NCI-H510A (cell line): Measurements from ENCODE around the gene DDX41.
"Not testable (repeated sequence)": the region's sequence is repeated elsewhere in the genome, so short reads cannot be mapped to it uniquely, and the experiment has no call there.

ENCODE experiments used
- DNase-seq: peaks from one replicate; lab custom pipeline; 2025; lab: John Stamatoyannopoulos, UW

DDX41 gene

DNA sequence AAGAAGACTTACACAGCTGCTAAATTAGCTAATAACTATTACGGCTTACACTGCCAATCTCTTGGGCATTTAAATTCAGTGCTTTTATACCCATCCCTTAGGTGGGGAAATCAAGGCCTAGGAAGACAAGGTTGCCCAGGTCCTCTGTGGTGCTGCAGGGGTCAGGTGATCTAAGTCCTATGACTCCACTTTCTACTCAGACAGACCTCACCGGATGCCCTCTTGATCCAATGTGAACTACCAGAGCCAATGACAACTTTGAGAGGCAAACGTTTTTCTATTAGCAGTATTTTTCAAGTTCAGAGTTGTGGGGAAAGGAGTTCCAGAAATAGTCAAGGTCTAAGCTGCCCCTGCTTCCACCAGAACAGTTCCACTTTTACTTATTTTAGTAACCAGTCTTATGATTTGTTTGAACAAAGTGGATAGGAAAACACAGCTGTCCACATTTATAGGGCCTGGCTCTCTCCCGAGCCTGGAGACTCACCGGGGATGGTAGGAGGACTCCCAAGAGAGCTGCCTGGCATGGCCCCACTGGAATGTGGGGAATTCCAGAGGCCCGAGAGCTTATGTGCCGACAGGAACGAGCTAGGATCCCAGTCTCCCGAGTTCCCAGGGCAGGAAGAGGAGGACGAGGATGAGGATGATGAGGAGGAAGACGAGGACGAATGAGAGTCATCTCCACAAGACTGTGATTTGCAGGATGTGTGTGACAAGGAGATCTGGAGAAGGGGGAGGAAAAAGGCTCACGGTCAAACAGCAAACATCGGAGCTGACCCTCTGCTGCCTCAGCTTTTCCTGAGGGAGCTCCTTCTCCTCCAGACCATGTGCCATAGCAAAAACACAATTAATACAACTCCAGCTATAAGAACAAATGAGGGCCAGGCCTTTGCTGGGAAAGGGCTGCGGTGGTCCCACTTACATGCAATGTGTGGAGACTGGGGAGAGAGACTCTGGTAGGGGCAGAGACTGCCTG lies 20.9 kb upstream of the DDX41 start:
- no peak for DNase-seq

DNA sequence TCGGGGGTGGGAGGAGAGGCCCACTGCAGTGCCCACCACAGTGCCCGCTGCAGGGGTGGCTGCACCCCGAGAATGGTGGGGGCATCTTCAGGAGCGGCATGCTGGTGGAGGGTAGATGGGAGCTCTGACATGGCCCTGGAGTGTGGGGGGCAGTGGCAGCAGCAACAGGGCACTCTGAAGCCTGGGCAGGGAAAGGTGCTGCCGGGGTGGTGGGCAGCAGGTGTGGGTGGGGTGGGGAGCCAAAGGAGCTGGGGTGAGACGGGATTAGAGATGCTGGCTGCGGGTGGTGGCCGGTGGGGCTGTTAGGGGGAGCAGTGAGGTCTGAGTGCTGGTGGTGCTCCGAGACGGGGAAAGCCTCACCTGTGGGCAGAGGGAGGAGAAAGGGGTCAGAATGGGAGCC lies 19.6 kb upstream of the DDX41 start:
- no peak for DNase-seq

DNA sequence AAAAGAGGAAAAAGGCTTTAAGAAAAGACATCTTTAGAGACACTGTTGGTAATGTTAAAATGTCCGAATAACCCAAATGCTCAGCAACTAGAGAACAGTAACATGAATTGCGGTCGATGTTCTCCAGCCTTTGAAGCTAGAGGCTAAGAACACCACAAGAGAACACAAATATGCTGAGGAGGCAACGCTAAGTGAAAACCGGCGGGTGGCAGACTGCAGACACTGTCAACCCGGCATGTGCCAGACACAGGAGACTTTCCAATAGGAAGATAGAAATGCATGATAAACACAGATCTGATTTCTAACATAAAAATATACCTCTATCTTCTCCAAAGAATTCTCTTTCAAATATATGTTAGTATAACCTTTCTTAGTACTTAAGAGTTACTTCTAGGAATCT lies 18.4 kb upstream of the DDX41 start:
- no peak for DNase-seq

DNA sequence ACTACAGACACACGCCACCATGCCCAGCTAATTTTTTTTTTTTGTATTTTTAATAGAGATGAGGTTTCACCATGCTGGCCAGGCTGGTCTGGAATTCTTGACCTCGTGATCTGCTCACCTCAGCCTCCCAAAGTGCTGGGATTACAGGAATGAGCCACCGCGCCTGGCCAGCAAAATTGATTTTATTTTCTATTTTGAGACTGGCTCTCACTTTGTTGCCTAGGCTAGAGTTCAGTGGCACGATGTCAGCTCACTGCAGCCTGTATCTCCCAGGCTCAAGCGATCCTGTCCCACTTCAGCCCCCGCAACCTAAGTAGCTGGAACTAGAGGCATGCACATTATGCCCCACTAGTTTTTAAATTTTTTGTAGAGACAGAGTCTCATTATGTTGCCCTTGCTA lies 17.7 kb upstream of the DDX41 start:
- not testable (repeated sequence) for DNase-seq

DNA sequence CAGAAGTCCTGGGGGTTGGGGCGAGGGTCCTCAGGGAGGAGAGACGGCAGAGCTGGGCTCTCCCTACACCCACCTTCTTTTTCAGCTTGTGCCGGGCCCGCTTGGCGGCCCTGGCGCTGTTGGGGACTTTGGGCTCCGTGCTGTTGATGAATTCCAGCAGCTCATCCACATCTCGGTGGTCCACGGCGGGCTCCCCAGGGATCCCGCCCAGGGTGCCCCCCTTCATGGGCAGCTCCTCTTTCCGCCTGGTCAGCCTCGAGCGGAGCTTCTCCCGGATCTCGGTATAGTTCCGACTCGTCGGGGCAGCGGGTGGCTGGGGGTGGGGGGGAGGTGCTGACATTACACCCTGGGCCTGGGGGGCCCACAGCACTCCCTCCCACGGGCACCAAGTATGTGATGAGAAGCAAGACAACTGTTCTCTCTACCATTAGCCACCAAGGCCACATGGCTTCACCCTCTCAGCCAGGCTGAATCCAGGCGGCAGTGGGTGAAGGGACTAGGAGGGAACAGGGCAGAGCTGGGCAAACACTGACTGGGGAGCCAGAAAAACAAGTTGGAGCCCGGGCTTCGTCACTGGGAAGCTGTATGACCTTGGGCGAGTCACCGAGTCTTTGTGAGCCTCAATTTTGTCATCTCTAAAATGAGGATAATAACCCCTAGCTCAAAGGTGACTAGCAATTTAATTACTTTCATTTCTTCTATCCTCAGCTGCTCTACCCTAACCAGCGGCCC lies 14.6 kb upstream of the DDX41 start:
- DNase-seq: no peak

DNA sequence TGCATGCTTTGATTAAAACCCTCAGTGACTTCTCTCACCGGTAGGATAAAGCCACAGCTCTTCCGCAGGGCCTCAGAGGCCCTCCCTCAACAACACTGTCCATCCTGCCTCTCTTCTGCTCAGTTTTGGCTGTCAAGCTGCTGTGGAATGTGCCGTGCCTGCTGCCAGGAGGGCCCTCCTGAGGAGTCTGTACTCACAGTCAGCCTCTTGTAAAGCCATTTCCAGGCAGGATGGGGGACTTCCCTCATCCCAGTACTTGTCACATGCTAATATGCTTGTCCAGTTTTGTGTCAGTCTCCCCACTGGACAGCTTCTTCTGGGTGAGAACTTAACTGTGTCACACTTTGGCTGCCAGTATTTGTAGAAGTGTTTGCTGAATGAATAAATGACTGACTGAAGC lies 13.9 kb upstream of the DDX41 start:
- no peak for DNase-seq

DNA sequence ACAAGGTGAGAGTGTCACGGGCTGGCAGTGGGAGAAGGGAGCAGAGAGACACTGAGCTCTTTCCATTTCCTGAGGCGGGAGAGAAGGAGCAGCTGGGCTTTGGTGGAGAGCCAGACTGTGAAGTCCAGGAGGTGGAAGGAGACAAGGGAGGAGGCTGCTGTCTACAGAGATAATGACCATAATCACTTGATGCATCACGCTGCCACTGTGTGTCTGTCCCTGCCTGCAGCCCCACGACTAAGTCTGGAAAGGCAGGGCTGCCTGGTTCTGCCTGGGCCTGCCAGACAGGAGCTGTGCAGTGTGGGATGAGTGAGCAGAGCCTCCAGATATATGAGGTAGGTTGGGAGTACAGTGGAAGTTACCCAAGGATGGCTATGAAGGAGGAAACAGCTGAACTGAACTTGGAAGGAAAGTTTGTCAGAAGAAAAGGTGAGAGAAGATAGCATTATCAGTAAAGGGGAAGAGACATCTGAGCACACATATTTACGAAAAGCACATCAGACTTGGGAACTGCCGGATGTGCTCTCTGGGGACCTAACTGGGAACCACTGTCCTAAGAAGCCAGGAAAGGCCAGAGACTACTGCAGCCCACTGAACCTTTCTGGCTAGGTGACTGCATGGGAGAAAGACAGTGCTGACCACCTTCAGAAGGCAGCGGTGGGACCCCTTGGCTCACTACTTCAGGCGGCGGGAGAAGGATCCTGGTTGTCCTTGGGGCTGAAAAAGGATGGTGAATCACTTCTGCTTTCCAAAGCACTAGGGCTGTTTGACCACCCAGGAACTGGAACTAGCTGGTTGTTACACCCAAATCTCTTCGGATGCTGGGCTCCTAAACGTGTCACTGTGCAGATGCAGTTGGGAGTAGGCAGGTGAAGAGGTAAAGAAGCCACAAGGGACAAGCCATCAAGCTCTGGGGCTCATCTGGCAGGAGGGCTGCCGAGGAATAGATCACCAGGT lies 12.8 kb upstream of the DDX41 start:
- DNase-seq: no peak

DNA sequence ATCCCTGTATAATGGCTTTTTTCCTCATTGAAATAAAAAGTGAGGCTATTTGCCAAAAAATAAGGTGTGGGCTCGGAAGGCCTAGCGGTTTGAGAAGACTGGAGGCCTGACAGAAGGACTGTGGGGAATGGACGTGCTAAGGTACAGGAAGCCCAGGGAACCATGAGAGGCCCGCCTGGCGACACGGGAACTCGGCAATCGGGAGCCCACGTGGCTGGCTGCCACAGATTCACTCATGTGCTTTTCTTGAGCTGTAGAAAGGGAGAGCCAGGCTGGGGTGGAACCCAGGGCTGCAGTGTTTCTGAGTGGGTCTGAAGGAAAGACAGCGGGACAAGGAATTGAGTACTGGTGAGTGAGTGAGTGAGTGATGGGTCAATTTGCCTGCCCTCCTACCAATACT lies 11.9 kb upstream of the DDX41 start:
- DNase-seq: no peak

DNA sequence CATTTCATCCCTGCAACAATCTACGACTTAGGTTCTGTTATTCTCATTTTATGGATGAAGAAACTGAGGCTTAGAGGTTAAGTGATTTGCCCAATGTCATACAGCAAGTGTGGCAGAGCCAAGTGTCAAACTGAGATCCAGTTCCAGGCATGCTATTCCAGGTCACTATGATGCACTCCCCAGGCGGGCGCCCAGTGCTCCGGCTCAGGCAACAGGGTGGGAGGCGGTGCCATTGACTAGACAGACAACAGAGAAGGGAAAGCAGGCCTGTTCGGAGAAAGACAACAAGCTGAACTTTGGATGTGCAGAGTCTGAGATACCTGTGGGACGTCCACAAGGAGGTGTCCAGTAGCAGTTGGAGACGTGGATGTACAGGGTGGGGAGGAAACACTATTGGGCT lies 10.8 kb upstream of the DDX41 start:
- no peak for DNase-seq

DNA sequence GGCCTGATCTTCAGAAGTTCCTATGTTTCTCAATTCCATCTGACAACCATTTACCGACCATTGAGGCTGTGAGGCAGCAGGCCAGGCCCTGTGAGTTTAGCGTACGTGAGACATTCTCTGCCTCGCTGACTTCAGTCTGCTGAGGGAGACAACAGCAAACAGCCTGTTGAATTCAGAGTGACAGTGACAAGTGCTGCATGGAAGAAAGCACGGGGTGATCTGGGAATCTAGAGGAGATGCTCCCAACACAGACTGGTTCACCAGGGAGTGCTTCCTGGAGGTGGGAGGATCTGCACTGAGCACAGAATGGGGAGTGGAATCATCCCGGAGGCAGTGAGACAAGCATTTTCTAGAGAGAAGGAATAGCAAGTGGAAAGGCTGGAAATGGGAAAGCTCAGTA lies 10.0 kb upstream of the DDX41 start:
- no peak for DNase-seq

DNA sequence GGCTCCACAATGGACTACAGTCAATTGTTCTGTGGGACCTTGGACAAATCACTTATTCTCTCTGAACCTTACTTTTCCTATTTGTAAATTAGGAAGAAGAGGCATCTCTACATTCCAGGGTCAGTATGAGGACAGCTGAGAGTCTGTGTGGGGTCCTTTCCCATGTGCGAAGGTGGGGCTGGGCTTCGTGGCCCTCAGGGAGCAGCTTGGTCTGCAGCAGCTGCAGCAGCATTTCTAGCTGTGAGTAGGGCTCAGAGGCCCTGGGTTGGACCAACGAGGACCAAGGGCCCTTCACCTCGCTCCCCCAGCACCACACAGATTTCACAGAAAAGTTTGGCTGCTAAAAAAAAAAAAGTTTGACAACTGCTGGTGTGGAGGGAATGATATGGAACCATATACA lies 9.4 kb upstream of the DDX41 start:
- no peak for DNase-seq

DNA sequence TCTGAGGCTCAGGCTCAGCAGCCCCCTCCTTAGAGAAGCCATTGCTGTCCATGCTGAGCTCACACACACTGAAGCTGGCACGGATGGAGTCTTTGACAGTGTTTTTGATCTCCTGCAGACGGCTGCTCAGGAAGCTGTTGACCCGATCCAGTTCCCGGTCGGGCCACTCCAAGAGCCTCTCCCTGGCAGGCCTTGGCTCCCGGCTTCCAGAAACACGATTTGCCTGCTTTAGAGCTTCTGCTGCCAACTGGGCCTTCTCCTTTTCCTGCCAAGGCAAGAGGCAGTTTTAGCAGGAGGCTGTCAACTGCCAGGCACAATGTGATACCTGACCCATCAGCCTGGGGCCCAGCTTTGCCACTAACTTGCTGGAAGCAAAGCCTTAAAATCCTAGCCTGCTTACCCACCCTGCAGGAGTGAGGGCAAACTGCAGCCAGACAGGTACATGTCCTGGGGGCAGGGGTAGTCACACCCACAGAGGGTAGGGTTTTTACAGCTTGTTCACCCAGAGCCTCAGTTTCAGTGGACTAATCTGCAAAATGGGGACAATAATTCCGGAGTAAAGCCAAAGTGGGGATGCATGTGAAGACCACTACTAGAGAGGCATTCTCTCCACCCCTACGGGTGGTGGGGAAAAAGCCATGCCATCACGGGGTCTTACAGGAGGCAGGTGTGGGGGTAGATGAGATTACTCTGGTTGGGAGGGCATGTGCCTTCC lies 8.3 kb upstream of the DDX41 start:
- DNase-seq: no peak

DNA sequence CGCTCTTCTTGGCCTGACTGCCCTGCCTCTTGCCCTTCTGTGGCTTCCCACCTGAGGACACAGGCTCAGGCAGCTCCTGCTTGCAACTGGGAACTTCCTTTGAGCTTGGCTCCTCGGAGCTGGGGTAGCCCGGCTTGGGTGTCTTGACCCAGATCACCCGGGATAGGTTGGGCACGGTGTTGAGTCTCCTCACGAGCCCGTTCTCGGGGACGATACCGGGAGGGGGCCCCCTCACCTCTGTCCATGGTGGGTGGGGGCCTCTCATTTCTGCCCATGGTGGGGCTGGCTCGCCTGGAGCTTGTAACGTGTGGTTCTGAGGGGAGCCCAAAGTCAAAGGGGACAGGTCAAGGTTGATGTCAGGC lies 7.8 kb upstream of the DDX41 start:
- DNase-seq: no peak

DNA sequence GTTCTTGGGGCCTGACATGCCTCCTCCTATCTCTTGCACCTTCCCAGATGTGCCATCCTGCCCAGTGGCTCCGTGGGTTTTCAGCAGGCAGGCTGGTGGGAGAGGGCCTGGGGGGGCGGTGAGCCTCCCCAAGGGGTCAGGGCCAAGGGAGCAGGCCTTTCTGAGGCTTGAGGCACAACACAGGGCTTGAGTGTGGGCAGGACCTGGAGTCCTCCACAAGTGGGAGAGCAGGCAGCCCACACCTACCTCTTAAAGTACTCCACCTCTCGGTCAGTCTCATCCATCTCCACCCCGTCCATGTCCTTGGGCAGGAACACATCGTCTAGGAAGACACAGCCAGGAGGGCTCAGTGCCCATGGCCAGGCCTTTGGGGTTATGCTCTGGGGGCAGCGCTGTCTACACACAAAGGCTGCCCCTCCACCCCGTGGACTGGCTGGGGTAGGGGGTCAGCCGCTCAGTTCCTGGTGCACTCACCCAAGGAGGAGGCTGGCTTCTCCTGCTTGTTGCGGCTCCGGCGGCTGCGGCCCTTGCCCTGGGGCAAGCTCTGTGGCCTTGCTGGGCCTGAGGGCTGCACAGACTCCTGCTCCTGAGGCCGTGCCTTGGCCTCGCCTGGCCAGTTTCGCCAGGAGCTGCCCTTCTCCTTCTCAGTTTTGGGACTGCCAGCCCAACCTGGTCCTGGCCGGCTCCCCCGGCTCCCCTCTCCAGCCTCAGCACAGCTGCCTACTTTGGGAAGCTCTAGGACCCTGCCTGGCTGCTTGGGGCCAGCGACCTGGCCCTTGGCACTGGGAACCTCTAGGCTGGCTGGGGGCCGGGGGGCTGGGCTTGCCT lies 7.2 kb upstream of the DDX41 start:
- no peak for DNase-seq

DNA sequence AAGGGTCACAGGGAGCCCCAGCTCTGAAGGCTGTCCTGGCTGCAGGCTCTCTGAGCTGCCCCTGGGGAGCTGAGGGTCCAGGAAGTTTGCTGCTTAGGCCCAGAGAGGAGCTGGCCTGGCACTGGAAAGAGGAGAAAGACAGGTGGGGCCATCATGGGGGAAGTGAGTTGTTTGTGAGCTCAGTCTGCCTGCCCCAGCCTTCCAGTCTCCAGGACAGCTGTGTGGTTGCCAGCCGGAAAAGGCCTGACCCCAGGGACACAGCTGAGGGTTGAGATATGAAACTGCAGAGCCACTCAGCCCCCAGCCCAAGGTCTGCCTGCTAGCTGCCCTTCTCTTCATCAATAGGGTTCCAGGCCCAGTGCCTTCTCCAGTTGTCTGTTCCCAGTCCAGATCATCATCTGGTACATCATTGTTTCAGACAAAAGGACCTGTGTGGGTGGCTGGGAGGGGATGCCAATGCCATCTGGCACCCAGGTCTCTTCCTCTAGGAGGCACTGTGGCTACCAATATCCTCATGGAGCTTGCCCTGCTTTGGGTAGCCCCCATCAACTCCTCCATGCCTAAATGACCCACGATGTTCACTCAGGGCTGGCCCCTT lies 4.3 kb upstream of the DDX41 start:
- DNase-seq: no peak

DNA sequence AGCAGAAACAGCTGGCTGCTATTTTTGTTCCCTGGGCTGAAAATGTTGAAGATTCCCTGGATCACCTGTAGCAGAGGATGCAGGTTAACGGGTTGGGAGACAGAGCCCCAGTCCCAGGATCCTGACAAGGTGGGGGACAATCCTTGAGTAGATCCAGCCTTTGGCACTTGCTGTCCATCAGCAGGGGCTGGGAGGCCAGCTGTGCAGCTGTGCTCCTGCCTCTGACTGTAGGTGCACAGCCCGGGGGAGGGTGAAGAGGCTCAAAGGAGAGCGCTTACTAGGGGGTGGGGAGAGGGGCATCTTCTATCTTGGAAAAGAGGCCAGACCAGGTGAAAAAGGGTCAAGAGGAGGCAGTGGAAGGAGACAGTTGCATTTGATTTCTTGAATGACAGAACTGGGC lies 3.5 kb upstream of the DDX41 start:
- no peak for DNase-seq

DNA sequence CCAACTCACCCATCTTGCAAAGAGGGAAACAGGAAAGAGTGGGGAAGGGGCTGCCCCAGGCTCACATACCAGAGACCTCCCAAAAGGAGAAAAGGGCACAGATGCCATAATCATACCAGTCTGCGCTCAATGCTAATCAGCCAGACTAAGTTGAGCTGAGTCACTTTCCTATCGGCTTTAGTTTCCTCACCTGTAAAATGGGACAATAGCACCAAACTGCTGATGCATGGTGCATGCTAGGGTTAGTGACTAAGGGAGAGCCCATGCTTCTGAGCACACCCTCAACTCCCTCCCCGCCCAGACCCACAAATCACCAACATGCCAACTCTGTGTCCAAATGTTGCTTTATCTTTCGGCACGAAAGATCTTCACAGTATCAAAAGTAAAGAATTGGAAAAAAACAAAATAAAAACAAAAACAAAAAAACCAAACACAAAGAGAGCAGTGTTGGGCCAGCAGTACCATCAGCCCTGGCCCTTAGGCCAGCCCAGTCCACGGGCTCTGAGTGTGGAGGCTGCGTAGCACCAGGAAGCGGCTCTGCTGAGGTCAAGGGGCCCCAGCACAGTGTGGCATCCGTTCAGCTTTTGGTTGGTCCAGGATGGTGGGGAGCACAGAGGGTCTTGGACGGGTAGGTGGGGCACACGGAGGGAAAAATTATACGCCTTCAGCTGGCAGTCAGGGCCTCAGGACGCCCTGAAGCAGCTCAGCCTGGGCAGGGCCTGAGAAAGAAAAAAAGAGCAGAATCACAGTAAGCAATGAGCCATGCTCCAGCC lies 2.9 kb upstream of the DDX41 start:
- no peak for DNase-seq

DNA sequence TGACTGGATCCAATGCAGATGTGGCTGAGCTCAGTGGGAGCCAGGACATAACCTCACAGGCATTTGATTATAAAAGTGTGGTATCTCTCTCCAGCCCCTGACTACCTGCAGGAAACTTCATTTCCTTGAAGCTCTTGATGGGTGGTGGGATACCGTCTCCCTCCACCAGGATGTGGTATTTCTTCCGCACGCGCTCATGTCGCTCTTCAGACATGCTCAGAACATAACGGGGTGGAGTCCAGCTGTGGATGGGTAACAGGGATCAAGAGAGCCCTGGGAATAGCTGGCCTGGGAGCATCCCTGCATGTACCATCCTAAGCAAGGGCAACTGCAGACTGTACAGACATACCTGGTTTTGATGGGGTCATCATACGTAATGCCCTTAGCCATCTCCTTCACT lies 1.2 kb downstream of the DDX41 start:
- DNase-seq: no peak

DNA sequence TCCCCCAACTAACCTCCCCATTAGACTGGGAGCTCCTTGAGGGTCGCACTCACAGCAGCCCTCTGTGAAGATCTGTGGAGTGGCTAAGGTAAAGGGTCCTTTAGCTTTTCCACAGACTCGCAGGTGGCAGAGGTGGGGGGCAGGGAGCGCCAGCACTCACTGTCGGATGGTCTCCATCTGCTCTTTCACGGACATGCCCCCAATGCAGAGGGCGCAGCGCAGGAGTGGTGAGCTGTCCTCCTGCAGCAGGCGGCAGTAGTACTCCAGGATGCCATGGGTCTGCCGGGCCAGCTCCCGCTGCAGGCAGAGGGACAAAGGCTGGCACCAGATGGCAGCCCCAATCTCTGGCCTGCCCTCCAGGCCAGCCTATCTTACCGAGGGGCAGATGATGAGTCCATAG lies 2.2 kb downstream of the DDX41 start:
- no peak for DNase-seq

DNA sequence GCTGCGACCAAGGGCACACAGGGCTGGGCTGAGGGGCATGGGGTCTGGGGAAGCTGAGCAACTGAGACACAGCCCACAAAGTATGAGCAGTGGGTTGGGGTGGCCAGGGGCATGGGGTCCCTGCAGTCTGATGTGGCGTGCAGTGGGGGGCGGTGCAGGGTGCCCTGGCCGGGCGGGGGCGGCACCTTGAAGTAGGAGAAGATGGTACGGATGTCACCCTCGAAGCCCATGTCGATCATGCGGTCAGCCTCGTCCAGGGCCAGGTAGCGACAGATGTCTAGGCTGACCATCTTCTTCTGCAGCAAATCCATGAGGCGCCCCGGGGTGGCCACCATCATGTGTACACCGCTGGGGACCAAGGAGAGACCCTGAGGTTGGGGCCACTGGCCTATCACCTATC lies 3.3 kb downstream of the DDX41 start:
- DNase-seq: no peak
